ENCODE results near the gene CLEC16A. TPM values are rescaled to one million over a fixed set of nuclear protein-coding genes. Genes with fewer than 3 reads are reported as not detected.

Gene CLEC16A
- total RNA-seq, 1 donor from 2014 or later, result 35.9 TPM

GRCh38 chr16:11004973-11005610, 60.7 kb downstream of the CLEC16A start:
- Mint-ChIP-seq H3K9me3 (no peaks in the 10 kb centered on the region), H3K27me3 (no peaks in the 10 kb centered on the region), H3K4me3 (no peak overlapping the region), H3K4me1 (peaks cover 28% of the 10 kb centered on the region), H3K36me3 (ENCODE audit: low read depth) (peaks cover 58% of the 10 kb centered on the region), H3K27ac (peak overlapping the region; percentile 56)
- intact Hi-C loops (cut with micrococcal nuclease), result no loop called here
- DNase-seq, result no peak

- intact Hi-C loops (cut with micrococcal nuclease), result no loop called here
- DNase-seq, result no peak
- peaks cover 28% of the 10 kb centered on the region for H3K4me1 Mint-ChIP-seq
- H3K27me3 Mint-ChIP-seq, result no peaks in the 10 kb centered on the region
- peaks cover 58% of the 10 kb centered on the region for H3K36me3 Mint-ChIP-seq (ENCODE audit: low read depth)
- H3K9me3 Mint-ChIP-seq, result no peaks in the 10 kb centered on the region
- H3K4me3 Mint-ChIP-seq, result no peak overlapping the region
- H3K27ac Mint-ChIP-seq, result no peak overlapping the region
These were observed 61.2 kb downstream of the CLEC16A start for GRCh38 chr16:11005611-11005975.

- Mint-ChIP-seq H3K27ac (peak overlapping the region; percentile 25), H3K36me3 (ENCODE audit: low read depth) (peaks cover 61% of the 10 kb centered on the region)
- intact Hi-C loops (cut with micrococcal nuclease), result no loop called here
These were observed 62.3 kb downstream of the CLEC16A start for GRCh38 chr16:11006656-11007055.

DNA sequence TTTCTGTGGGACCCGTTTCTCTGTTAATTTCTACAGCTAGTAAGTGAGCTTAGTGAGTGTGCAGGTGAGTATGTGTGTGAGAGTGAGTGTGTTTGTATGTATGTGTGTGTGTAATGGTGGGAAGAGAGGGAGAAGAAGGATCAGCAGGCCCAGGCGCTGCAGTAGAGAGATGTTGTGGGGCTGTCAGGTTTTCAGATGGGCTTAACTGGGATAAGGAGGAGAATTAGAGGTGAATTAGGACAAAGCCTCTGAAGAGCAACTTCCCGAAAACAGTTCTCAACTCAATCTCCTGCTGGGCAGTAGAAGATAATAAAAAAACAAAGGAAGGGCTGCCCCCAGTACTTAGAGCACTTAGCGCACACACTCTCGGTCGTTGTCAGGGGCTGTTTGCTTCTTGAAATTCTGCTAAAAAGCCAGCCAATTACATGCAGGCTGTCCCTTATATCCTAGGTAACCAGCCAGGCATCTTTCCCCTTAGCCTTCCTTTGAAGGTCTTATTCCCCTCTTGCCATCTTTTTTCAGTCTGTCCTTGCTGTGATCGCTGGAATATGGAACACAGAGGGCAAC, 63.4 kb downstream of the CLEC16A start:
- Mint-ChIP-seq H3K27me3 (no peaks in the 10 kb centered on the region), H3K4me3 (no peak overlapping the region), H3K27ac (no peak overlapping the region), H3K36me3 (ENCODE audit: low read depth) (peaks cover 59% of the 10 kb centered on the region), H3K9me3 (no peaks in the 10 kb centered on the region), H3K4me1 (peaks cover 25% of the 10 kb centered on the region)
- no peak for DNase-seq
- intact Hi-C loops (cut with micrococcal nuclease), result no loop called here

More at GRCh38 chr16:11006656-11007055, 62.3 kb downstream of the CLEC16A start:
- Mint-ChIP-seq H3K9me3 (no peaks in the 10 kb centered on the region), H3K4me3 (no peak overlapping the region), H3K4me1 (peaks cover 28% of the 10 kb centered on the region), H3K27me3 (no peaks in the 10 kb centered on the region)
- DNase-seq, result no peak

DNA sequence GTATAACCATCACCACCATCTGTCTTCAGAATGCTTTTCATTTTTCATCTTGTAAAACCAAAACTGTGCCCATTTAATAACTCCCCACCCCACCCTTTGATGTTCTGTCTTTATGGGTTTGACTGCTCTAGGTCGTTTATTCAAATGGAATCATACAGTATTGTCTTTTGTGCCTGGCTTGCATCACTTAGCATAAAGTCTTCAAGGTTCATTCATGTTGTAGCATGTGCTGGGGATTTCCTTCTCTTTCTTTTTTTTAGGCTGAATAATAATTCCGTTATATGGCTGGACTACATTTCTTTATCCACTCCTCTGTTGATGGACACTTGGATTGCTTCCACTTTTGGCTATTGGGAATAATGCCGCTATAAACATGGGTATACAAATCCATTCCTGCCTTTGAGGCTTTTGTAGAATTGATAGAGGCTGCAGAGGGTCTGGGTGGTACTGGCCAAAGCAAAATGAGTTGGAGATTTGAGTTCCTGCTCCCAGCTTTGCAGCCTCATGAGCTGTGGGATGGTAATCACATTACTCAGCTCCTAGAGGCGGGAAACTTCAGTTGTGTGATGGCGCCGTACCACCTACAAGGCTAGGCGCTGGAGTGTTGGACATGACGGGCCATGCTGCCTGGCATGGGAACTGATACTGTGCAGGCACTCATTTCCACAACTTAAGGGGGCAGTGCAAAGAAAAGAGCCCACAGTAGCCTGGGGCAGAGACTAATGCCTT, 64.8 kb downstream of the CLEC16A start:
- DNase-seq, result no peak
- no peaks in the 10 kb centered on the region for H3K27me3 Mint-ChIP-seq
- H3K4me1 Mint-ChIP-seq, result peaks cover 25% of the 10 kb centered on the region
- peaks cover 58% of the 10 kb centered on the region for H3K36me3 Mint-ChIP-seq (ENCODE audit: low read depth)
- intact Hi-C loops (cut with micrococcal nuclease), result no loop called here
- H3K9me3 Mint-ChIP-seq, result no peaks in the 10 kb centered on the region
- no peak overlapping the region for H3K4me3 Mint-ChIP-seq
- H3K27ac Mint-ChIP-seq, result no peak overlapping the region

DNA sequence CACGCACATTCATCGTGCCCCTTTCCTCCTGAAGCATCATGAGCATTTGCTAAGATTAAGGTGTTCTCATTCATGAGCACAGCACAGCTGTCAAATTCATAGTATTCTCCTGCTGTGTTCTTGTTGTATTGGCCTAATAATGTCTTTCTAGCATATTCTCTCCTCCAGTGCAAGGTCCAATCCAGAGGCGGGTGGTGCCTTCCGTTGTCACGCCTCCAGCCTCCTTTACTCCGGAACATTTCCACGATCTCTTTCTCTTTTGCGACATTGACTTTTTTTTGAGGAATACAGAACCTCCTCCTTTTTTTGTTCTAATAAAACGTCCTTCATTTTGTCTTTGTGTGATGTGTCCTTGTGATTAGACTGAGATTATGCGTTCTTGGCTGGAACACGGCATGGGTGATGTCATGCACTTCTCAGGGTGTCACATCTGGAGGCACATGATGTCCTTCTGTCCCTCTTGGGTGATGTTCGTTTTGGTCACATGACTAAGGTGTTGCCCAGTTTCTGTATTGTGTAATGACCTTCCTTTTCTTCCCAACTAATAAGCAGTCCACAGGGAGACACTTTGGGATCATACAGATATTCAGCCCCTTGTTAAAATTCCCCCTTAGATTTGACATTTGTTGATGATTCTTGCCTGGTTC, 66.3 kb downstream of the CLEC16A start:
- H3K9me3 Mint-ChIP-seq, result no peaks in the 10 kb centered on the region
- peaks cover 15% of the 10 kb centered on the region for H3K4me1 Mint-ChIP-seq
- DNase-seq, result no peak
- no peak overlapping the region for H3K4me3 Mint-ChIP-seq
- H3K27me3 Mint-ChIP-seq, result no peaks in the 10 kb centered on the region
- intact Hi-C loops (cut with micrococcal nuclease), result no loop called here
- peaks cover 51% of the 10 kb centered on the region for H3K36me3 Mint-ChIP-seq (ENCODE audit: low read depth)
- no peak overlapping the region for H3K27ac Mint-ChIP-seq

- peaks cover 51% of the 10 kb centered on the region for H3K36me3 Mint-ChIP-seq (ENCODE audit: low read depth)
- DNase-seq, result no peak
- no peak overlapping the region for H3K27ac Mint-ChIP-seq
- peaks cover 13% of the 10 kb centered on the region for H3K4me1 Mint-ChIP-seq
- no peak overlapping the region for H3K4me3 Mint-ChIP-seq
- H3K27me3 Mint-ChIP-seq, result no peaks in the 10 kb centered on the region
- H3K9me3 Mint-ChIP-seq, result no peaks in the 10 kb centered on the region
- intact Hi-C loops (cut with micrococcal nuclease), result no loop called here
These were observed 67.0 kb downstream of the CLEC16A start for GRCh38 chr16:11011326-11011725.

- peaks cover 51% of the 10 kb centered on the region for H3K36me3 Mint-ChIP-seq (ENCODE audit: low read depth)
- intact Hi-C loops (cut with micrococcal nuclease), result no loop called here
- no peak overlapping the region for H3K4me3 Mint-ChIP-seq
- DNase-seq, result no peak
- no peaks in the 10 kb centered on the region for H3K9me3 Mint-ChIP-seq
- H3K27me3 Mint-ChIP-seq, result no peaks in the 10 kb centered on the region
- no peak overlapping the region for H3K27ac Mint-ChIP-seq
- peaks cover 17% of the 10 kb centered on the region for H3K4me1 Mint-ChIP-seq
These were observed 68.5 kb downstream of the CLEC16A start for GRCh38 chr16:11012841-11013240.

DNA sequence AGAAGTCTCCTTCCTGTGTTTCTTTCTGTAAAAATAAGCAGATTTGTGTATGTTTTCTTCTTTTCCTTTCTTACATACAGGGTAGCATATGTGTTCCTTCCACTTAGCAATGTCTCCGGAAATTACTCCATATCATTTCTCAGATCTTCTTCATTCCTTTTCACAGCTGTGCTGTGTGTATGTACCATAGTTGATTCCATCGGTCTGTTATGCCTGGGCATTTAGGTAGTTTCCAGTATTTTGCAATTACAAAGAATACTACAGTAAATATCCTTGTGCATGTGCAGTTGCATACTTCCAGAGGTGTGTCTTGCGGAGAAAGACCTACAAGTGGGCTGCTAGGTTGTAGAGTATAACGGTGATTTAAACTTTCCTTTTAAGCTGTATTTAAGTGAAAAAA, 69.8 kb downstream of the CLEC16A start:
- no peak for DNase-seq
- H3K4me1 Mint-ChIP-seq, result peaks cover 17% of the 10 kb centered on the region
- H3K27ac Mint-ChIP-seq, result no peak overlapping the region
- intact Hi-C loops (cut with micrococcal nuclease), result no loop called here
- H3K4me3 Mint-ChIP-seq, result no peak overlapping the region
- peaks cover 49% of the 10 kb centered on the region for H3K36me3 Mint-ChIP-seq (ENCODE audit: low read depth)
- H3K9me3 Mint-ChIP-seq, result no peaks in the 10 kb centered on the region
- H3K27me3 Mint-ChIP-seq, result no peaks in the 10 kb centered on the region

DNA sequence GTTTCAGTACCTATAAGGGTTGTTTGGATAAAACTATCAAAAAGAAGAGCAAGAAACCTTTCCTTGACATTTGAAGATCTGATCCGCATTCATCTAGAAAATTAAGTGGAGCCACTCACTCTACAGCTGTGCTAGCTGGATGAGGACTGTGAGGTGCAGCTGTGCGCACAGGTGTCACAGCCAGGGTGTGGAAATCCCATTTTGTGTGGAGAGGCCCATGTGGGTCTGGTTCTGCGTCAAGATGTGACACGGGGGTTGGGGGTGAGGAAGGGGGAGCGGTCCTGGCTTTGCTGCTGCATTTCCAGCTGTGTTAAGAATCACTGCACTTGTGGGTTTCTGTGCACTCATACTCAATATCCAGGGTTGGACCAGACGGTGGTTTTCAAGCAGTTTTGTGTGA, 70.7 kb downstream of the CLEC16A start:
- no peak for DNase-seq
- H3K27ac Mint-ChIP-seq, result no peak overlapping the region
- intact Hi-C loops (cut with micrococcal nuclease), result no loop called here
- no peak overlapping the region for H3K4me3 Mint-ChIP-seq
- H3K27me3 Mint-ChIP-seq, result no peaks in the 10 kb centered on the region
- H3K36me3 Mint-ChIP-seq (ENCODE audit: low read depth), result peaks cover 44% of the 10 kb centered on the region
- H3K9me3 Mint-ChIP-seq, result no peaks in the 10 kb centered on the region
- H3K4me1 Mint-ChIP-seq, result peaks cover 17% of the 10 kb centered on the region

DNA sequence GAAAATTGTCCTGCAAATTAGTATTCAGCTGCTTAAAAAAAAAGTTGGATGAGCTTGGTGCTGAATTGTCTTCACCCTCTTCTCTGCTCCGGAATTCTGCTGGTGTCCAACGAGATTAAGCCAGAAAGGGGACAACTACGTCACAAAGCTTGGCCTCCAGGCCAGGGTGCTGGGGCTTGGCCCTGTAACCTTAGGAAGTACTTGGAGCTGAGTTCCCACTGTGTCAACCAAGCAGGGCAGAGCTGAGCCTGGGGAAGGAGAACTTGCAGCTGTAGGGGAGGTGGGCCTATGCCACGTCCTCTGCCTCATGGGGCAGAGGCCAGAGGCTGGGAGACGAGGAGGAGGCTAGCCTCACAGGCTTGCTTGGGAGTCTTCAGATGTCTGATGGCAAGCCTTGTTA, 71.2 kb downstream of the CLEC16A start:
- Mint-ChIP-seq H3K36me3 (ENCODE audit: low read depth) (peaks cover 46% of the 10 kb centered on the region), H3K27me3 (no peaks in the 10 kb centered on the region), H3K27ac (no peak overlapping the region), H3K4me3 (no peak overlapping the region), H3K9me3 (no peaks in the 10 kb centered on the region), H3K4me1 (peaks cover 17% of the 10 kb centered on the region)
- intact Hi-C loops (cut with micrococcal nuclease), result no loop called here
- DNase-seq, result no peak

GRCh38 chr16:11016524-11016988, 72.2 kb downstream of the CLEC16A start:
- H3K27ac Mint-ChIP-seq, result no peak overlapping the region
- H3K4me3 Mint-ChIP-seq, result no peak overlapping the region
- H3K4me1 Mint-ChIP-seq, result peaks cover 17% of the 10 kb centered on the region
- DNase-seq, result no peak
- intact Hi-C loops (cut with micrococcal nuclease), result no loop called here
- H3K36me3 Mint-ChIP-seq (ENCODE audit: low read depth), result peaks cover 48% of the 10 kb centered on the region
- no peaks in the 10 kb centered on the region for H3K27me3 Mint-ChIP-seq
- H3K9me3 Mint-ChIP-seq, result no peaks in the 10 kb centered on the region

DNA sequence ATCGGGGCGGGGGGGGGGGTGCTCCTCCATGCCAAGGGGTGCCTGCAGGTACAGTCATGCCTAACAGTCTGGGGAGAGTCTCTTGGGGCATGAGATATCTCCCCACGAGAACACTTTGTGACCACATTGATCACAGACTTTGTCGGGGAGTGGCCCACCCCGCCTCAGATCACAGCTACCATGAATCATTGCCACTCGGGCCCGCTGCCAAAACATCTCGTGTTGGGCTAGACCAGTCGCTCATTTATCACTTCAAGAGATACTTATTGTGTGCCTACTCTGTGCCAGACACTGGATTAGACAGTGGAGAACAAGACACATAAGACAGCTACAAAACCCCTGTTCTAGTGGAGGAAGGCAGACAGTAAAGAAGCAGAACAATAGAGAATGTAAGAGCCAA, 72.6 kb downstream of the CLEC16A start:
- H3K4me1 Mint-ChIP-seq, result peaks cover 17% of the 10 kb centered on the region
- no peak overlapping the region for H3K4me3 Mint-ChIP-seq
- no peaks in the 10 kb centered on the region for H3K27me3 Mint-ChIP-seq
- H3K9me3 Mint-ChIP-seq, result no peaks in the 10 kb centered on the region
- H3K27ac Mint-ChIP-seq, result no peak overlapping the region
- intact Hi-C loops (cut with micrococcal nuclease), result no loop called here
- no peak for DNase-seq
- peaks cover 50% of the 10 kb centered on the region for H3K36me3 Mint-ChIP-seq (ENCODE audit: low read depth)

- no peak for DNase-seq
- Mint-ChIP-seq H3K4me1 (peaks cover 17% of the 10 kb centered on the region), H3K27ac (peak overlapping the region; percentile 1), H3K27me3 (no peaks in the 10 kb centered on the region), H3K36me3 (ENCODE audit: low read depth) (peaks cover 53% of the 10 kb centered on the region), H3K9me3 (no peaks in the 10 kb centered on the region), H3K4me3 (no peak overlapping the region)
- intact Hi-C loops (cut with micrococcal nuclease), result no loop called here
These were observed 73.1 kb downstream of the CLEC16A start for GRCh38 chr16:11017499-11017898.
